Measurements from ENCODE around the gene RDH13.
A peak's percentile ranks its signal among the peaks of the same experiment; 100 is the strongest.

GRCh38 chr19:55082020-55082851 is 19.3 kb upstream of the RDH13 start:
- TF ChIP-seq EZH2 (IDR thresholded peaks at IDR 0.05; ENCODE audit: insufficient read depth, poor library complexity, severe bottlenecking) = peak; percentile 56
- no peak for TF ChIP-seq EZH2phosphoT487 (IDR thresholded peaks at IDR 0.05; ENCODE audit: insufficient read depth, low read depth)
